Lower leg skin (tissue), 3 donors: ENCODE results near the gene DLG2.

Experiments used
- POLR2A ChIP-seq, 2 donors: fragments of 450-650 bp; IDR thresholded peaks; one replicate each; pipeline ENCODE4 v1.6.1; 2016 to 2017; ENCODE audit warnings: antibody characterized with exemption in 2 of 2, mild to moderate bottlenecking in 1 of 2, moderate library complexity in 1 of 2
- TF ChIP-seq, protein P1 (sequence below), 3 donors: fragments of 450-650 bp; IDR thresholded peaks; one replicate each; pipeline ENCODE4 v1.5.1; 2016; ENCODE audit warnings: antibody characterized with exemption in 3 of 3, mild to moderate bottlenecking in 3 of 3, moderate library complexity in 2 of 3

DNA sequence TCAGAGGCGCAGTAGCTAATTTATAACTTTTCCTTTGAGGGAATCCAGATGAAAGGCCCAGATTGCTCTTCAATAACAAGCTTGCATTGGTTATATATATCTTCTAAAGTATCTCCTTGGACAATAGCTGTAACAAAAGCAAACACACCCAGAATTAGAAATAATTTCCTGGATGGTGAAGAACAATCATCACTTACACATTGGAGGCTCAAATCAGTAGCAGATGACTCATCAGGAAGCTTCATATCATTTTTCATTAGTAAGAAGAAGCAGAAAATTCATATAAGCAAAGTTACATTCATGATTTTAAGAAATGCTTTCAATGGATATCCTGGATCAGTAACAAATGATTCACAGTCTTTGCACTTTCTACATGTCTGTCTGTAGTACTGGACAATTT, 2167.3 kb downstream of the DLG2 start:
- TF ChIP-seq, protein P1, sequence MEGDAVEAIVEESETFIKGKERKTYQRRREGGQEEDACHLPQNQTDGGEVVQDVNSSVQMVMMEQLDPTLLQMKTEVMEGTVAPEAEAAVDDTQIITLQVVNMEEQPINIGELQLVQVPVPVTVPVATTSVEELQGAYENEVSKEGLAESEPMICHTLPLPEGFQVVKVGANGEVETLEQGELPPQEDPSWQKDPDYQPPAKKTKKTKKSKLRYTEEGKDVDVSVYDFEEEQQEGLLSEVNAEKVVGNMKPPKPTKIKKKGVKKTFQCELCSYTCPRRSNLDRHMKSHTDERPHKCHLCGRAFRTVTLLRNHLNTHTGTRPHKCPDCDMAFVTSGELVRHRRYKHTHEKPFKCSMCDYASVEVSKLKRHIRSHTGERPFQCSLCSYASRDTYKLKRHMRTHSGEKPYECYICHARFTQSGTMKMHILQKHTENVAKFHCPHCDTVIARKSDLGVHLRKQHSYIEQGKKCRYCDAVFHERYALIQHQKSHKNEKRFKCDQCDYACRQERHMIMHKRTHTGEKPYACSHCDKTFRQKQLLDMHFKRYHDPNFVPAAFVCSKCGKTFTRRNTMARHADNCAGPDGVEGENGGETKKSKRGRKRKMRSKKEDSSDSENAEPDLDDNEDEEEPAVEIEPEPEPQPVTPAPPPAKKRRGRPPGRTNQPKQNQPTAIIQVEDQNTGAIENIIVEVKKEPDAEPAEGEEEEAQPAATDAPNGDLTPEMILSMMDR (IDR thresholded peaks at IDR 0.05), result no peak
- no peak for TF ChIP-seq POLR2A (IDR thresholded peaks at IDR 0.05)
